HEK293 (cell line): ENCODE results near the gene NRL.

Experiments
- RBAK ChIP-seq: fragments of 450-650 bp; formaldehyde crosslinking; IDR thresholded peaks from 2 replicates; pipeline ENCODE4 v1.5.1; 2016; ENCODE audit warnings: missing biosample characterization, missing genetic modification characterization
- TCF7L2 ChIP-seq: IDR thresholded peaks from 2 replicates; pipeline ENCODE4 v1.6.1; 2011; ENCODE audit warnings: low read depth, mild to moderate bottlenecking, inconsistent platforms, low read length, moderate library complexity, borderline replicate concordance
- ZBTB1 ChIP-seq: fragments of 450-650 bp; formaldehyde crosslinking; IDR thresholded peaks from 2 replicates; pipeline ENCODE4 v1.5.1; 2016; ENCODE audit warnings: missing biosample characterization, missing genetic modification characterization
- ZNF140 ChIP-seq: fragments of 450-650 bp; formaldehyde crosslinking; IDR thresholded peaks from 2 replicates; pipeline ENCODE4 v1.5.1; 2016; ENCODE audit warnings: missing biosample characterization, missing genetic modification characterization
- ZNF274 ChIP-seq, 2 experiments: fragments of 200-500 bp in 1 of 2; fragments of 450-650 bp in 1 of 2; sonication (Bioruptor generic) in 1 of 2; formaldehyde crosslinking in 1 of 2; IDR thresholded peaks; 2 replicates each; pipeline versions ENCODE4 v1.5.1 to v1.6.1; 2014 to 2016; ENCODE audit warnings: borderline replicate concordance in 1 of 2, inconsistent platforms in 1 of 2, low read length in 1 of 2, missing biosample characterization in 1 of 2, missing genetic modification characterization in 1 of 2
- TF ChIP-seq, protein P1 (sequence below): fragments of 450-650 bp; formaldehyde crosslinking; IDR thresholded peaks from 2 replicates; pipeline ENCODE4 v1.5.1; 2016; ENCODE audit warnings: missing biosample characterization, missing genetic modification characterization

DNA sequence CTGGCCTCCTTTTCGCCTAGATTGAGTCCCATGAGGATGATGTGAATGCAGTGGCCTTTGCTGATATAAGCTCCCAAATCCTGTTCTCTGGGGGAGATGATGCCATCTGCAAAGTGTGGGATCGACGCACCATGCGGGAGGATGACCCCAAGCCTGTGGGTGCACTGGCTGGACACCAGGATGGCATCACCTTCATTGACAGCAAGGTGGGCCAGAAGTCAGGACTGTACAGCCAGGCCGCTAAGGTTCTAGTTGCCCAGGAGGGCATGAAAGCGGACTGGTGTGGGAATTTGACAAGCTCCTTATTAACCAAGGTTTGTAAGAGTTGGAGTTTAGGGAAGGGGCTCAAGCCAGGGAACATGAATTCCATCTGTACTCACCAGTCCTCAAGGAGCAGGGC is 4.9 kb upstream of the NRL start:
- TF ChIP-seq TCF7L2 (no peak), ZNF274 (IDR thresholded peaks at IDR 0.05; ENCODE audit: low read length) (no peak), ZNF274 (tag by site-specific recombination; IDR thresholded peaks at IDR 0.05; ENCODE audit: borderline replicate concordance) (no peak), ZBTB1 (tag by site-specific recombination) (no peak), ZNF140 (tag by site-specific recombination) (no peak), RBAK (tag by site-specific recombination) (no peak)
- TF ChIP-seq, protein P1, sequence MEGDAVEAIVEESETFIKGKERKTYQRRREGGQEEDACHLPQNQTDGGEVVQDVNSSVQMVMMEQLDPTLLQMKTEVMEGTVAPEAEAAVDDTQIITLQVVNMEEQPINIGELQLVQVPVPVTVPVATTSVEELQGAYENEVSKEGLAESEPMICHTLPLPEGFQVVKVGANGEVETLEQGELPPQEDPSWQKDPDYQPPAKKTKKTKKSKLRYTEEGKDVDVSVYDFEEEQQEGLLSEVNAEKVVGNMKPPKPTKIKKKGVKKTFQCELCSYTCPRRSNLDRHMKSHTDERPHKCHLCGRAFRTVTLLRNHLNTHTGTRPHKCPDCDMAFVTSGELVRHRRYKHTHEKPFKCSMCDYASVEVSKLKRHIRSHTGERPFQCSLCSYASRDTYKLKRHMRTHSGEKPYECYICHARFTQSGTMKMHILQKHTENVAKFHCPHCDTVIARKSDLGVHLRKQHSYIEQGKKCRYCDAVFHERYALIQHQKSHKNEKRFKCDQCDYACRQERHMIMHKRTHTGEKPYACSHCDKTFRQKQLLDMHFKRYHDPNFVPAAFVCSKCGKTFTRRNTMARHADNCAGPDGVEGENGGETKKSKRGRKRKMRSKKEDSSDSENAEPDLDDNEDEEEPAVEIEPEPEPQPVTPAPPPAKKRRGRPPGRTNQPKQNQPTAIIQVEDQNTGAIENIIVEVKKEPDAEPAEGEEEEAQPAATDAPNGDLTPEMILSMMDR (tag by site-specific recombination) = no peak
